Upper lobe of left lung (tissue), 4 donors: Measurements from ENCODE around the gene HID1.

ENCODE experiments used
- CTCF ChIP-seq, 6 experiments: fragments of 450-650 bp in 4 of 6; fragments of 200-600 bp in 2 of 6; sonication (generic) in 2 of 6; IDR thresholded peaks; one replicate each; pipeline ENCODE4 v1.5.1; 2016 to 2019; ENCODE audit warnings: antibody characterized with exemption in 6 of 6
- POLR2A ChIP-seq, 4 donors: fragments of 450-650 bp; IDR thresholded peaks; one replicate each; pipeline ENCODE4 v1.5.1; 2016 to 2017; ENCODE audit warnings: antibody characterized with exemption in 4 of 4, mild to moderate bottlenecking in 2 of 4
- POLR2AphosphoS5 ChIP-seq, 2 donors: sonication (generic); formaldehyde crosslinking; IDR thresholded peaks; one replicate each; pipeline ENCODE4 v1.5.1; 2017; ENCODE audit warnings: antibody characterized with exemption in 2 of 2

DNA sequence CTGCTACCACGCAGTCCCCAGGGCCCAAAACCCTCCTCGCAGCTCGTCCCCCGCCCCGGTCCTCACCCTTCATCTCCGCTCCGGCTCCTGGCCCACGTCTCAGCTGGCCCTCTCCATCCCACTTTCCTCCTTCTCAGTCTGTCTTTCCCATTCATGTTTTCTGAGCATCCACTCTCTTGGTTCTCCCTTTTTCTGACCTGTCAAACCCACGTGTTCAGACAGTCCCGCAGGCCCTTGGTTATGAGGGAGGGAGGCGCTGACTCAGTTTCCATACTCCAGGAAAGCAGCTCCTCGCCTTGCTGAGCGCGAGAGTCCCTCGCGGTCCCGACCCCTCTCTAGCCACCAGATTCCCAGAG, 392 bp upstream of the HID1 start:
- TF ChIP-seq CTCF (IDR thresholded peaks at IDR 0.05) (no peak), POLR2AphosphoS5 (IDR thresholded peaks at IDR 0.05) (no peak), POLR2A (IDR thresholded peaks at IDR 0.05) (no peak)
